Measurements from ENCODE around the gene CALM3.
A peak's percentile ranks its signal among the peaks of the same experiment; 100 is the strongest.

Gene CALM3

GRCh38 chr19:46650445-46650844, 49.3 kb downstream of the CALM3 start:
- H3K4me3 ChIP-seq (ENCODE audit: low read depth, low read length): no peak overlapping the region
- ChIA-PET POLR2A (no interaction called here), CTCF (no interaction called here)
- TF ChIP-seq, protein P1, sequence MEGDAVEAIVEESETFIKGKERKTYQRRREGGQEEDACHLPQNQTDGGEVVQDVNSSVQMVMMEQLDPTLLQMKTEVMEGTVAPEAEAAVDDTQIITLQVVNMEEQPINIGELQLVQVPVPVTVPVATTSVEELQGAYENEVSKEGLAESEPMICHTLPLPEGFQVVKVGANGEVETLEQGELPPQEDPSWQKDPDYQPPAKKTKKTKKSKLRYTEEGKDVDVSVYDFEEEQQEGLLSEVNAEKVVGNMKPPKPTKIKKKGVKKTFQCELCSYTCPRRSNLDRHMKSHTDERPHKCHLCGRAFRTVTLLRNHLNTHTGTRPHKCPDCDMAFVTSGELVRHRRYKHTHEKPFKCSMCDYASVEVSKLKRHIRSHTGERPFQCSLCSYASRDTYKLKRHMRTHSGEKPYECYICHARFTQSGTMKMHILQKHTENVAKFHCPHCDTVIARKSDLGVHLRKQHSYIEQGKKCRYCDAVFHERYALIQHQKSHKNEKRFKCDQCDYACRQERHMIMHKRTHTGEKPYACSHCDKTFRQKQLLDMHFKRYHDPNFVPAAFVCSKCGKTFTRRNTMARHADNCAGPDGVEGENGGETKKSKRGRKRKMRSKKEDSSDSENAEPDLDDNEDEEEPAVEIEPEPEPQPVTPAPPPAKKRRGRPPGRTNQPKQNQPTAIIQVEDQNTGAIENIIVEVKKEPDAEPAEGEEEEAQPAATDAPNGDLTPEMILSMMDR (IDR thresholded peaks at IDR 0.05; ENCODE audit: insufficient read depth, low read length, missing control alignments): no peak
- DNase-seq (ENCODE audit: low read depth, low spot score): no peak

GRCh38 chr19:46654621-46655152, 53.6 kb downstream of the CALM3 start:
- POLR2A ChIA-PET: no interaction called here
- CTCF ChIA-PET: interaction anchor here (1.0 to 1.7 kb wide), 3 partner anchors 7 to 14 kb away, joined by 3 to 5 read pairs (median 5); no protein-coding TSS in a partner anchor
- DNase-seq (ENCODE audit: low read depth, low spot score): no peak
- no peak overlapping the region for H3K4me3 ChIP-seq (ENCODE audit: low read depth, low read length)
- TF ChIP-seq, protein P1 (IDR thresholded peaks at IDR 0.05; ENCODE audit: insufficient read depth, low read length, missing control alignments): no peak

GRCh38 chr19:46656541-46656940, 55.4 kb downstream of the CALM3 start:
- no peak overlapping the region for H3K4me3 ChIP-seq (ENCODE audit: low read depth, low read length)
- DNase-seq (ENCODE audit: low read depth, low spot score): no peak
- ChIA-PET POLR2A (no interaction called here), CTCF (interaction anchor here (1.1 to 15.3 kb wide), 4 partner anchors 10 to 119 kb away, joined by 3 to 685 read pairs (median 7); no protein-coding TSS in a partner anchor)
- TF ChIP-seq, protein P1 (IDR thresholded peaks at IDR 0.05; ENCODE audit: insufficient read depth, low read length, missing control alignments): no peak

DNA sequence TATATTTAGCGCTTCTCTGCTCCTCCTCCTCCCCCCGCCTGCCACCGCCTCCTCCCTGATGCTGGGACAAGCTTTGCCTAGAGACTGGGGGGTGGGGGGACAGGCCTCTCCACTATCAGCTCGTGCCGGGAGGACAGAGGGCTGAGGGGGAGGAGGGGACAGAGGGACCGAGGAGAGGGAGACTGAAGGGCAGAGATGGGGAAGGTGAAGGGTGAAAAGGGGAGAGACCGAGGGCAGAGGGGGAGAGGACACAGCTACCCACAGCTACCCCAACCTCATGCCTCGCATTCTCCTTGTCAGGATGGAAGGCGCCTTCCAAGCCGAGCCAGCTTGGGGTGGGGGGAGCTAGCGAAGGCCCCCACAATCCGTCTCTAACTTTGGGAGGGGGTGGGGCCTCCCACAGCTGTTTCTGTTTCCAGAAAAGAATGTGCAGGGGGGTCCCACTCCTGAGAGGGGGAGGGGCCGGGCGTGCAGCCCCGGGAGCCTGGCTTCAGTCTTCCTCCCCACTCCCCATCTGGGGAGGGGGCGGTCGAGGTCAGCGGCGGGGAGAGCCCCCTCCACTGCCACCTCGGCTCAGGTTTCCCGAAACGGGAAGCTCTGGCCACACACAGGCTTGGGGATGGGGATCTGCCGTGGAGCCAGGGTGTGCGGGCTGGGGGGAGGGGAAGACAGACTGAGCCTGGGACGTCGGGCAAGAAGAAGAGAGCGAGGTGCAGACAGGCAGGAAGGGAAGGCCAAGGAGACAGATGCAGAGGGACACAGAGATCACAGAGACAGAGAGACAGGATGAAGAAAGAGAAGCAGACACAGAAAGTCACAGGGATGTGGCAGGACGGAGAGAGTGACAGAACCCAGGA, 58.2 kb downstream of the CALM3 start:
- TF ChIP-seq, protein P1 (IDR thresholded peaks at IDR 0.05; ENCODE audit: insufficient read depth, low read length, missing control alignments): no peak
- ChIA-PET CTCF (interaction anchor here (1.1 to 15.3 kb wide), 6 partner anchors 14 to 46 kb away, joined by 3 to 685 read pairs (median 21); partner anchors contain the start of gene PTGIR), POLR2A (interaction anchor here (0.5 to 0.6 kb wide), 3 partner anchors 28 to 42 kb away, joined by 3 to 4 read pairs (median 3); no protein-coding TSS in a partner anchor)
- peak overlapping the region; percentile 69 for H3K4me3 ChIP-seq (ENCODE audit: low read depth, low read length)
- no peak for DNase-seq (ENCODE audit: low read depth, low spot score)

GRCh38 chr19:46660008-46660517, 58.9 kb downstream of the CALM3 start:
- TF ChIP-seq, protein P1 (IDR thresholded peaks at IDR 0.05; ENCODE audit: insufficient read depth, low read length, missing control alignments): no peak
- ChIA-PET POLR2A (interaction anchor here (0.5 kb wide), 1 partner anchor 38 kb away, joined by 4 read pairs; no protein-coding TSS in a partner anchor), CTCF (interaction anchor here (1.1 to 15.3 kb wide), 5 partner anchors 15 to 47 kb away, joined by 3 to 685 read pairs (median 38); no protein-coding TSS in a partner anchor)
- peak overlapping the region; percentile 69 for H3K4me3 ChIP-seq (ENCODE audit: low read depth, low read length)
- no peak for DNase-seq (ENCODE audit: low read depth, low spot score)
